ENCODE results near the gene ALAS1. TPM values are rescaled to one million over a fixed set of nuclear protein-coding genes. Genes with fewer than 3 reads are reported as not detected.

Gene ALAS1
- total RNA-seq, 3 donors from 2014 or later: 67.2 to 103 (median 94.6) TPM

- no peak for TF ChIP-seq CTCF (IDR thresholded peaks at IDR 0.05)
- ATAC-seq (no peak), DNase-seq (peak in 1 of 3 donors; percentile 6)
- Histone ChIP-seq H3K4me3 (no peak overlapping the region), H3K36me3 (ENCODE audit: low read depth) (no peaks in the 10 kb centered on the region), H3K9me3 (no peaks in the 10 kb centered on the region), H3K4me1 (ENCODE audit: low read depth) (peaks cover 3% of the 10 kb centered on the region)
- intact Hi-C loops (cut with DNase I, micrococcal nuclease): no loop called here
Measured at GRCh38 chr3:52185837-52186236, 12.1 kb upstream of the ALAS1 start.

GRCh38 chr3:52186729-52187128, 11.2 kb upstream of the ALAS1 start:
- Histone ChIP-seq H3K9me3 (no peaks in the 10 kb centered on the region), H3K36me3 (ENCODE audit: low read depth) (no peaks in the 10 kb centered on the region), H3K4me1 (ENCODE audit: low read depth) (peaks cover 3% of the 10 kb centered on the region), H3K4me3 (no peak overlapping the region)
- TF ChIP-seq CTCF (IDR thresholded peaks at IDR 0.05): no peak
- intact Hi-C loops (cut with DNase I, micrococcal nuclease): no loop called here
- ATAC-seq (no peak), DNase-seq (no peak)

GRCh38 chr3:52188556-52188955, 9.4 kb upstream of the ALAS1 start:
- Histone ChIP-seq H3K36me3 (ENCODE audit: low read depth) (no peaks in the 10 kb centered on the region), H3K4me3 (no peak overlapping the region), H3K4me1 (ENCODE audit: low read depth) (peaks cover 3% of the 10 kb centered on the region), H3K9me3 (no peaks in the 10 kb centered on the region)
- intact Hi-C loops (cut with DNase I, micrococcal nuclease): no loop called here
- DNase-seq (no peak), ATAC-seq (no peak)
- no peak for TF ChIP-seq CTCF (IDR thresholded peaks at IDR 0.05)

- ATAC-seq: peak; percentile 34
- Histone ChIP-seq H3K9me3 (no peaks in the 10 kb centered on the region), H3K4me1 (ENCODE audit: low read depth) (peaks cover 6% of the 10 kb centered on the region), H3K36me3 (ENCODE audit: low read depth) (no peaks in the 10 kb centered on the region), H3K4me3 (no peak overlapping the region)
- intact Hi-C loops (cut with DNase I, micrococcal nuclease): no loop called here
- TF ChIP-seq CTCF (IDR thresholded peaks at IDR 0.05): no peak
- DNase-seq: peak in 1 of 3 donors; percentile 46
Measured at GRCh38 chr3:52190294-52191074, 7.5 kb upstream of the ALAS1 start.

- Histone ChIP-seq H3K36me3 (ENCODE audit: low read depth) (no peaks in the 10 kb centered on the region), H3K9me3 (no peaks in the 10 kb centered on the region), H3K4me1 (ENCODE audit: low read depth) (peaks cover 14% of the 10 kb centered on the region), H3K4me3 (no peak overlapping the region)
- no peak for DNase-seq
- intact Hi-C loops (cut with DNase I, micrococcal nuclease): no loop called here
- TF ChIP-seq CTCF (IDR thresholded peaks at IDR 0.05): no peak
- ATAC-seq: no peak
Measured at GRCh38 chr3:52191663-52192062, 6.3 kb upstream of the ALAS1 start.

Measured in mucosa of descending colon (tissue), 3 donors.